ENCODE results near the gene ITFG1.

The ITFG1 gene

DNA sequence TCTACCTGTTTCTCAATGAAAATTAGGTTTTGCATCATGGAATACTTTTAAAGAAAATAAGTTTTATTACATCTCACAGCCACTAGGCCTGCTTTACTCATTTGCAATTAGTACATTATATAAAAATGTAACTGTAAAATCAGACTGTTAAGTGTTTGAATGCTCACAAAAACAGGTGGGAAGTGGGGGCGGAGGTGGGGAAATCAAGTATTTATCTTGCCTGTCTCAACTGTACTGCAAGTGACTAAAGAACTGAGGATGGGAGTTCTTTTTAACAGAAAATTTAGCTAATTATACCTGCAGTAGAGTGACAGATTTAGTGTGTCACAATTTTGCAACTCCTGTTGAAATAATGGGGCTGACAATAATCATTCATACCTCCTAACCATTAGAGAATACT is 34.1 kb downstream of the ITFG1 start:
- Mint-ChIP-seq H3K27me3 (no peaks in the 10 kb centered on the region), H3K4me1 (peaks cover under 1% of the 10 kb centered on the region), H3K4me3 (no peak overlapping the region), H3K27ac (no peak overlapping the region), H3K36me3 (peaks cover 31% of the 10 kb centered on the region), H3K9me3 (no peaks in the 10 kb centered on the region)
- no peak for DNase-seq (ENCODE audit: low spot score in 2 of 2)
- ATAC-seq (ENCODE audit: low read depth) = no peak

DNA sequence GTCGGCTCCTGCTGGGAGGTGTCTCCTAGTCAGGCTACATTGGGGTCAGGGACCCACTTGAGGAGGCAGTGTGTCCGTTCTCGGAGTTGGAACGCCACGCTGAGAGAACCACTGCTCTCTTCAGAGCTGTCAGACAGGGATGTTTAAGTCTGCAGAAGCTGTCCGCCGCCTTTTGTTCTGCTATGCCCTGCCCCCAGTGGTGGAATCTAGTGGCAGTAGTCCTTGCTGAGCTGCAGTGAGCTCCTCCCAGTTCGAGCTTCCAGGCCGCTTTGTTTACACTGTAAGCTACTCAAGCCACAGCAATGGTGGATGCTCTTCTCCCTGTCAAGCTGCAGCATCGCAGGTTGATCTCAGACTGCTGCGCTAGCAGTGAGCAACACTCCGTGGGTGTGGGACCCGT is 36.0 kb downstream of the ITFG1 start:
- Mint-ChIP-seq H3K27ac (no peak overlapping the region), H3K9me3 (no peaks in the 10 kb centered on the region), H3K4me1 (no peaks in the 10 kb centered on the region), H3K36me3 (peaks cover 38% of the 10 kb centered on the region), H3K4me3 (no peak overlapping the region), H3K27me3 (no peaks in the 10 kb centered on the region)
- ATAC-seq (ENCODE audit: low read depth) (no peak), DNase-seq (ENCODE audit: low spot score in 2 of 2) (no peak)

DNA sequence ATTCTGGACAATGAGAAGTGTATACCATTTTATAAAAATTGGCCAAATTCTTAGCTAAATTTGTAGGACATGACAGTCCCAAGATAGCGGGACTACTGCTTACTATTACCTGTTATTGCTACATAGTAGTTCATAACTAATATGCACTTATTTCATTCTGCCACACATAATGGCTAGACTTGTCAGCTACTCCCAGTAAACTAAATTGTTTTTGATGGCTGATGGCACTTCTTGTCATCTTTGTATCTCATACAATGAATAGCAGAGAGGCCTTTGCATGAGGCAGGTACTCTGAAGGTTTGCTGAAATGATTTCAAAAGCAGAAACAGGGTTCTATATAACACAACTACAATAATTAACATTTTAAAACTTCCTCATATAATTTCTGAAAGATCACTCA is 44.0 kb downstream of the ITFG1 start:
- H3K4me1 Mint-ChIP-seq = peaks cover 5% of the 10 kb centered on the region
- peaks cover 23% of the 10 kb centered on the region for H3K36me3 Mint-ChIP-seq
- H3K4me3 Mint-ChIP-seq = no peak overlapping the region
- peak overlapping the region; percentile 32 for H3K27ac Mint-ChIP-seq
- H3K27me3 Mint-ChIP-seq = no peaks in the 10 kb centered on the region
- DNase-seq (ENCODE audit: low spot score in 2 of 2) (no peak), ATAC-seq (ENCODE audit: low read depth) (no peak)
- H3K9me3 Mint-ChIP-seq = no peaks in the 10 kb centered on the region

DNA sequence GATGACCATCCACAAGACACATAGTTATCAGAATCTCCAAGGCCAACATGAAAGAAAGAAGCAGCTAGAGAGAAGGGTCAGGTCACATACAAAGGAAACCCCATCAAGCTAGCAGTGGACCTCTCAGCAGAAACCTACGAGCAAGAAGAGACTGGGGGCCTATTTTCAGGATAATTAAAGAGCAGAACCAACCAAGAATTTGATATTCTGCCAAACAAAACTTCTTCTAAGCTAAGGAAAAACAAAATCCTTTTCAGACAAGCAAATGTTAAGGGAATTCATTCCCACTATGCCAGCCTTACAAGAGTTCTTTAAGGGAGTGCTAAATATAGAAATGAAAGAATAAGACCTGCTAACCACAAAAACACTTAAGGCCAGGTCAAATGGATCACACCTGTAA is 47.8 kb downstream of the ITFG1 start:
- Mint-ChIP-seq H3K27ac (no peak overlapping the region), H3K36me3 (peaks cover 20% of the 10 kb centered on the region), H3K4me3 (no peak overlapping the region), H3K9me3 (no peaks in the 10 kb centered on the region), H3K27me3 (no peaks in the 10 kb centered on the region), H3K4me1 (peaks cover 8% of the 10 kb centered on the region)
- DNase-seq (ENCODE audit: low spot score in 2 of 2) (no peak), ATAC-seq (ENCODE audit: low read depth) (no peak)

DNA sequence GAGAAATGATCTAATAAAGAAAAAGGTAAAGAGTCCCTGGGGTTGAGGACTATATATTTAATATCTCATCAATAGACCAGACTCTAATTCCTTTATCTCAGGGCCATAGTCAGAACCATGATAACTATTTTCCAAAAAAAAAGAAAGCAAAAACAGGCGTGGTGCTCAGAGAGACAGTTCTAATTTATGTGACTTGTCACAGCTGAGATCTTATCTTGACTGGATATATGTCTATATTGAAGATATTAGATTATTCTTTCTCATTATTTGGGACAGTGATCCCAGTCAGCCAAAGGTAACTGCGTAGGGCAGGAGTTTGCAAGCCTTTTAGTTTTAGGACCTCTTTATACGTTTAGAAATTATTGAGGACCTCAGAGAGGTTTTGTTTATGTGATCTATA is 52.4 kb downstream of the ITFG1 start:
- Mint-ChIP-seq H3K9me3 (no peaks in the 10 kb centered on the region), H3K27me3 (no peaks in the 10 kb centered on the region), H3K4me1 (peaks cover 5% of the 10 kb centered on the region), H3K27ac (no peak overlapping the region), H3K4me3 (no peak overlapping the region), H3K36me3 (peaks cover 22% of the 10 kb centered on the region)
- ATAC-seq (ENCODE audit: low read depth) (no peak), DNase-seq (ENCODE audit: low spot score in 2 of 2) (no peak)

DNA sequence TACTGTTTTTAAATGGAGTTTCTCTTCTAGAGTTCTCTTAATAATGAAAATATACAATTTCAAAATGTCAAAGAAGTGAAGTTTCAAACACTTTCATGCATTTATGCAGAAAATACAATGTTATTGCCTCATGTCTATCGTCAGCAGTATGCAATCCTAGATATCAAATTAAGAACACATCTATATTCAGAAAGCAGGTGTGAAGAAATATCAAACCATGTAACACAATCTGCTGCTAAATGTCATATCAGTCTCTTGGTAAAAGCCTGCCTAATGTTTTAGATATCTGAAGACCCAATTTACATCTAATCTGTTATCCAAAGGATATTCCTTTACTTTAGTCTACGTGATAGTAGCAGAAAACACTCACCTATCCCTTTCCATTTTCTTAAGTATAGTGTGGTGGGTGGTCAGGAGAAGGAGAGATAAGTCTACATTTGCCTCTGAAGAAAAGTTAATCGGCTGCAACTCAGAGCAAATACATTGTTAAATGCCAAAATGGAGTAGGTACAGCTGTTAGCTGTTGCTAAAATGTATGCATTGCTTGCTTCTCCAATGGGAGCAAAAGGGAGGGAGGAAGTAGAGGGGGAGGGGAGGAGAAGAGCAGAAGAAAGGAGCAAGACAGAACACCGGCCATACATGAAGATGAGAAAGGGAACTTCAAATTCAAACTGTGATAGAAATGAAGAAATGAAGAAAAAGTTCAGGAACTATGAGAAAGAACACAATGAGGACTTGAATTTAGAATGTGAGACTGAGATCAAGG is 64.9 kb downstream of the ITFG1 start:
- no peaks in the 10 kb centered on the region for H3K27me3 Mint-ChIP-seq

DNA sequence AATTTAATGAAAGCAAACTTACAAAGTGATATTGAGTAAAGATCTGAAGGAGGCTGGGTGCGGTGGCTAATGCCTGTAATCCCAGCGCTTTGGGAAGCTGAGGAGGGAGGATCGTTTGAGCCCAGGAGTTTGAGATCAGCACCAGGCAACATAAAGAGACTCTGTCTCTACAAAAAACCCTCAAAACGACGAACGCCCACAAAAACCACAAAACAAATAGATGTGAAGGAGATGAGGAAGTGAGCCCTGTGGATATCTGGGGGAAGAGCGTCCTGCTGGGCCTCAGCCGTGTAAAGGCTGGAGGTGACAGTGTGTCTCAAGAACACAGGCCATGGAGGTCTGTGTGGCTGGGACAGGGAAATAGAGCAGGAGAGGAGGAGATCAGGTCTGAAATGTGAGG is 68.8 kb downstream of the ITFG1 start:
- ATAC-seq (ENCODE audit: low read depth) = peak; percentile 95

More for the DNA sequence above, 64.9 kb downstream of the ITFG1 start:
- no peak for ATAC-seq (ENCODE audit: low read depth)
- Mint-ChIP-seq H3K4me1 (peaks cover 20% of the 10 kb centered on the region), H3K36me3 (peaks cover 23% of the 10 kb centered on the region), H3K27ac (no peak overlapping the region), H3K4me3 (no peak overlapping the region), H3K9me3 (no peaks in the 10 kb centered on the region)
- DNase-seq (ENCODE audit: low spot score in 2 of 2) = no peak

DNA sequence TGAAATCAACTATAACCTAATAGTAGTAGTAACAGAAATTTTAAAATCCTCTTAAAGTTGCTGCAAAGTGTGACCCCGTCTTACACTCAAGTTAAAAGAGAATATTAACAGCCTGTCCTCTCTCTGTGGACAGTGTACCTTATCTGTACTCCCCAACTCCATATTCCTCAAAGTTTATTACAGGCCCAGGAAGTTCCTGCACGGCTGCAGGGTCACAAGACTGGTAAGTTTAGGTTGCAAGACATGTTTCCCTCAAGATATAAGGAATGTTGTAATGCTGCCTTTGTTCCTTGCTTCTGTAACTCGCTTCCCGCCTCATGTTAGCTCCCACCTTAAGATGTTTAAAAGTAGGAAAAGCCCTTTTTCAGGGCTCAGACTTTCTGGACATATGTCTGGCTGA is 72.2 kb downstream of the ITFG1 start:
- peaks cover 11% of the 10 kb centered on the region for H3K4me1 Mint-ChIP-seq
- no peak overlapping the region for H3K4me3 Mint-ChIP-seq
- H3K27me3 Mint-ChIP-seq = no peaks in the 10 kb centered on the region
- DNase-seq (ENCODE audit: low spot score in 2 of 2) = no peak
- no peak overlapping the region for H3K27ac Mint-ChIP-seq
- no peaks in the 10 kb centered on the region for H3K9me3 Mint-ChIP-seq
- peaks cover 16% of the 10 kb centered on the region for H3K36me3 Mint-ChIP-seq
- no peak for ATAC-seq (ENCODE audit: low read depth)

More for the DNA sequence above, 68.8 kb downstream of the ITFG1 start:
- peaks cover 22% of the 10 kb centered on the region for H3K36me3 Mint-ChIP-seq
- peak in 1 of 2 donors; percentile 9 for DNase-seq (ENCODE audit: low spot score in 2 of 2)
- H3K27ac Mint-ChIP-seq = no peak overlapping the region
- H3K4me1 Mint-ChIP-seq = peaks cover 15% of the 10 kb centered on the region
- H3K4me3 Mint-ChIP-seq = peak overlapping the region; percentile 9
- no peaks in the 10 kb centered on the region for H3K9me3 Mint-ChIP-seq
- H3K27me3 Mint-ChIP-seq = no peaks in the 10 kb centered on the region

DNA sequence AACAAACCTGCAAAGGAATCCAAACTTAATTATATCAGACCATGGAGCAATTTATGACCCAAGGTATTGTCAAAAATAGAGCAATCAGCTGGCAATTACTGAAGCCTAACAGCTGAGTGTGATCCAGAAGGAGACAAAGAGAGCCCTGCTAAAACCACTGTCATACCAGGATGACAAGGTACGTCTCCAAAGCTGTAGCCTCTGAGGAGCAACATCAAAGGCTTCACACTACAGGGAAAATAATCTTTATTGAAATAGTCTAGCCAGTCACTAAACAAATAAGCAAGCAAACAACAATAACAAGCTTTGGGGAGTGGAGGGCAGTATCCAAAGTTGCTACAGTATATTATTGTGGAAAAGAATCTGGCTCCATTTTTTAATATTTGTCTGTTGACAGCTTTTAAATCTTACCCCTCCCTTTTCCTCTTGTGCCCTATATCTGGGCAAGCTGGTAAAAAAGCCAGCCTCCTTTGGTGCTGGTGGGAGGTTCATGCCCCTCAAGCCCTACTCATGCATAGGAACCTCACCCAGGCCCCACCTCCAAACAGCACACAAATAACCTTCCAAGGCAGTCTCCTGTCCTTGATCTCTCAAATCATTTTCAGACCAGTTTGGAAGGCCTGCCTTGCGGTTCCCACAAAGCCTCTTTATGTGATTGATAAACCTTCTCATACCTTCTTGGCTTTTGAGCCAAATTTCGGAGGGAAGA is 73.7 kb downstream of the ITFG1 start:
- Mint-ChIP-seq H3K27me3 (no peaks in the 10 kb centered on the region), H3K4me3 (no peak overlapping the region), H3K9me3 (no peaks in the 10 kb centered on the region), H3K36me3 (peaks cover 18% of the 10 kb centered on the region), H3K4me1 (peaks cover 4% of the 10 kb centered on the region), H3K27ac (no peak overlapping the region)
- ATAC-seq (ENCODE audit: low read depth) (no peak), DNase-seq (ENCODE audit: low spot score in 2 of 2) (no peak)

DNA sequence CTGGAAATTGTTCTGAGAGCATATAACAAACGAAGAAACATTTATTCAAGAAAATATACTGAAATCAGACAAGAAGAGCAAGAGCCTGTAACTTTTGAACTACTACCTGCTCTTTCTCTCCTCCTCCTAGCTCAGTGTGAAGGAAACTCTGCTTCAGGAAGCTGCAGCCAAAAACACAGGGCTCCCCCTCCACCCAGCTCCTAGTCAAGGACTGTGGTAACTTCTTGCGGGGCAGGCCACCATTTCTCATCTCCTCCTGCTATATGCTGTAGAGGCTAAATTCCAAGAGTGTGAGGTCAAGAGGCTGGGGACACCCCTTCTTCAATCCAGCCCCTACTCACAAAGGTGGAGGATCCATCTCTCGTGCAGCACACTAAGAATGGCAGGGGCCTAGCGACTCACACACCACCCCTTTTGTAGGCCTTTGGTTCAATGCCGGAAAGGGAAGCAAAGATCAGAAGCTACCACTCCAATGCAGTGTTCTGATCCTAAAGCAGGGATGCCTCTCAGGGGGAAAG is 74.6 kb downstream of the ITFG1 start:
- H3K4me3 Mint-ChIP-seq = no peak overlapping the region
- H3K4me1 Mint-ChIP-seq = no peaks in the 10 kb centered on the region
- no peaks in the 10 kb centered on the region for H3K27me3 Mint-ChIP-seq
- H3K9me3 Mint-ChIP-seq = no peaks in the 10 kb centered on the region
- peaks cover 20% of the 10 kb centered on the region for H3K36me3 Mint-ChIP-seq
- H3K27ac Mint-ChIP-seq = no peak overlapping the region
- DNase-seq (ENCODE audit: low spot score in 2 of 2) (no peak), ATAC-seq (ENCODE audit: low read depth) (no peak)

DNA sequence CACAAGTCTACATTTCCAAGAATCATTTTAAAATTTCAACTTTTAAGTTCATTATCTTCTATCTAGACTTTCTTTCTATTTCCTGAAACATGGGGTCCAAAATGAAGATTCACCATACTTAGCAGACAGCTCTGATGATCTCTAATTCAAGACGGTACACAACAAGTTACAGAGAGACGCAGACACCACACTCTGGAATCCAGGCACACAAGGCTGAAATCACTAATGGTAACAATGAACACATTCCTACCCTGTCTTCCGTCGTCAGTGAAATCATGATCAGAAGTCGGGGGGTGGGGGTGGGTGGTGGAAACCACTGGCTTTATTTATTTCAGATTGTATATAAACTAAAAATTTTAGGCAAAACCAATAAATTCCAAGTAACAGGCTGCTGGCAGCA is 78.5 kb downstream of the ITFG1 start:
- Mint-ChIP-seq H3K27ac (no peak overlapping the region), H3K4me1 (peaks cover 2% of the 10 kb centered on the region), H3K36me3 (peaks cover 22% of the 10 kb centered on the region), H3K4me3 (no peak overlapping the region), H3K27me3 (no peaks in the 10 kb centered on the region), H3K9me3 (no peaks in the 10 kb centered on the region)
- no peak for ATAC-seq (ENCODE audit: low read depth)
- DNase-seq (ENCODE audit: low spot score in 2 of 2) = no peak

DNA sequence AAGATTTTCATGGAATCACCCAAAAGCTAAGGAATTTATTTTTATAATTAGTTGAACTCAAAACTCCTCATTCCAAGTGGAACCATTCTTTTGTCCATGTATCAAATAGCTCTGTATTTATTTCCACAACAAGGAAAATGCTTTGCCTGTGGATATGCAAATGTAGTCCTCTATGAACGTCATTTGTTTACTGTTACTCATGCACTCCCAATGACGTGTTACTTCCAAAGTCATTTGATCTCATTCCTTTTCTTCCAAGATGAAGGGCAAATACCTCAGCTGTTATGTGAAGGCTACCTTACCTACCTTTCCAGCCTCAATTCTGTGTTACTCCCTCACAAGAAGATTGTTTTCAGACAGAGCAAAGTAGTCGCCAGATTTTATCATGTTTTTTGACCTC is 83.7 kb downstream of the ITFG1 start:
- peaks cover 2% of the 10 kb centered on the region for H3K9me3 Mint-ChIP-seq
- ATAC-seq (ENCODE audit: low read depth) (no peak), DNase-seq (ENCODE audit: low spot score in 2 of 2) (no peak)
- peaks cover 30% of the 10 kb centered on the region for H3K36me3 Mint-ChIP-seq
- peaks cover 2% of the 10 kb centered on the region for H3K4me1 Mint-ChIP-seq
- no peak overlapping the region for H3K4me3 Mint-ChIP-seq
- H3K27me3 Mint-ChIP-seq = no peaks in the 10 kb centered on the region
- no peak overlapping the region for H3K27ac Mint-ChIP-seq

DNA sequence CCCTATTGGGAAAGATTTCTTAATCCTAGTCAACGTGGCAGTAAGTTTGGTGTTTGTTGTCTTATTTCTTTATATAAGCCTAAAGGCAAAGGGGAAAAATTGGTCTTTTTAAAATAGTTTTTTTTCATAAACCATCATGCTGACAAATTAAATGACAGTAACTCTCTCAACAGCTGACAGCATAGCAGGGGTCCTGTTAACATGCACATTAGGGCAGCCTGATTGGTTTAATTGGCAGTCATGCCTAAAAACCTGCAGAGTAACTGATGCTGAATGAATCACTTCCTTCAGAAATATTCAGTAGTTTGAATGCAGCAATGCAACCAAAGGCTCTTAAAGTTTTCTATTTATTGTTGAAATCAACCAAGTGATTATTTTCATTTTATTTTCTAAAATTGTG is 85.4 kb downstream of the ITFG1 start:
- no peaks in the 10 kb centered on the region for H3K27me3 Mint-ChIP-seq
- peaks cover 7% of the 10 kb centered on the region for H3K9me3 Mint-ChIP-seq
- no peak for ATAC-seq (ENCODE audit: low read depth)
- H3K36me3 Mint-ChIP-seq = peaks cover 41% of the 10 kb centered on the region
- no peak for DNase-seq (ENCODE audit: low spot score in 2 of 2)
- no peak overlapping the region for H3K27ac Mint-ChIP-seq
- H3K4me1 Mint-ChIP-seq = peaks cover 2% of the 10 kb centered on the region
- no peak overlapping the region for H3K4me3 Mint-ChIP-seq

DNA sequence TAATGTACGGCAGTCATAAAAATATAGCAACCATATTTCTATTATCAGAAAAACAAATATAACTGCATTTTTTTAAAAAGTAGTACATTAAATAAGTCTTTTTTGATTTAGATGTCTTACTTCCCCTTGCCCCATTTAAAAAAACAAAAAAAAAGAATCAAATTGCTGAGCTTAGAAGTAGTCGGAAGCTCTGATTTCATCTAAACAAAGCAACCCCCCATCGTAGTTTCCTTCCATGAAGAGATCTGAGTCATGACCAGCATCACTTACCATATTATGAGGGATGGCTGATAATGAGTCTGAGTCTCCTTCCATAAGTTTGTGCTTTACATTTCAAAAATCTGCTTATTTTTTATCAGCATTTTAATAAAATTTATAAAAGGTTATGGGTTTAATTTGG is 86.2 kb downstream of the ITFG1 start:
- ATAC-seq (ENCODE audit: low read depth) (no peak), DNase-seq (ENCODE audit: low spot score in 2 of 2) (no peak)
- Mint-ChIP-seq H3K4me3 (no peak overlapping the region), H3K4me1 (no peaks in the 10 kb centered on the region), H3K36me3 (peaks cover 39% of the 10 kb centered on the region), H3K9me3 (peaks cover 10% of the 10 kb centered on the region), H3K27me3 (no peaks in the 10 kb centered on the region), H3K27ac (no peak overlapping the region)

Data from memory B cell (primary cell).